Endothelial cell of umbilical vein (primary cell): ENCODE measurements around the gene CDH23.

Experiments used
- CTCF ChIP-seq, 2 donors: IDR thresholded peaks; 1 replicate in 1 of 2; 2 replicates in 1 of 2; pipeline ENCODE4 v1.5.1; 2011; ENCODE audit warnings: low read length in 2 of 2, mild to moderate bottlenecking in 2 of 2, moderate library complexity in 2 of 2, control low read depth in 1 of 2, inconsistent platforms in 1 of 2, low read depth in 1 of 2; ENCODE audit not compliant: insufficient read depth in 1 of 2; ENCODE audit errors: extremely low read depth in 1 of 2
- FOS ChIP-seq: IDR thresholded peaks from 2 replicates; pipeline ENCODE4 v1.6.1; 2011; ENCODE audit warnings: mild to moderate bottlenecking, low read length, moderate library complexity, borderline replicate concordance; ENCODE audit not compliant: insufficient read depth
- GATA2 ChIP-seq: IDR thresholded peaks from 2 replicates; pipeline ENCODE4 v1.7.0; 2011; ENCODE audit warnings: low read depth, mild to moderate bottlenecking, moderate library complexity, mixed read lengths, low read length; ENCODE audit not compliant: insufficient read length, insufficient read depth
- POLR2A ChIP-seq: IDR thresholded peaks from 2 replicates; pipeline ENCODE4 v1.6.1; 2012; ENCODE audit warnings: low read depth, mild to moderate bottlenecking, control low read depth, low read length
- POLR2AphosphoS5 ChIP-seq: IDR thresholded peaks from 2 replicates; pipeline ENCODE4 v1.6.1; 2012; ENCODE audit warnings: low read depth, mild to moderate bottlenecking, control low read depth, low read length, moderate library complexity; ENCODE audit not compliant: insufficient read depth

GRCh38 chr10:71493741-71494140 lies 97.0 kb downstream of the CDH23 start:
- TF ChIP-seq POLR2A (no peak), CTCF (IDR thresholded peaks at IDR 0.05; ENCODE audit: extremely low read depth in 1 of 2, insufficient read depth in 1 of 2, low read depth in 1 of 2, low read length in 2 of 2) (no peak), POLR2AphosphoS5 (no peak), FOS (no peak), GATA2 (no peak)
